ENCODE measurements around the gene RELCH. TPM values are rescaled to one million over a fixed set of nuclear protein-coding genes. Genes with fewer than 3 reads are reported as not detected.
A peak's percentile ranks its signal among the peaks of the same experiment; 100 is the strongest.

The RELCH gene
- polyA plus RNA-seq, 1 experiment: 8.2 TPM

DNA sequence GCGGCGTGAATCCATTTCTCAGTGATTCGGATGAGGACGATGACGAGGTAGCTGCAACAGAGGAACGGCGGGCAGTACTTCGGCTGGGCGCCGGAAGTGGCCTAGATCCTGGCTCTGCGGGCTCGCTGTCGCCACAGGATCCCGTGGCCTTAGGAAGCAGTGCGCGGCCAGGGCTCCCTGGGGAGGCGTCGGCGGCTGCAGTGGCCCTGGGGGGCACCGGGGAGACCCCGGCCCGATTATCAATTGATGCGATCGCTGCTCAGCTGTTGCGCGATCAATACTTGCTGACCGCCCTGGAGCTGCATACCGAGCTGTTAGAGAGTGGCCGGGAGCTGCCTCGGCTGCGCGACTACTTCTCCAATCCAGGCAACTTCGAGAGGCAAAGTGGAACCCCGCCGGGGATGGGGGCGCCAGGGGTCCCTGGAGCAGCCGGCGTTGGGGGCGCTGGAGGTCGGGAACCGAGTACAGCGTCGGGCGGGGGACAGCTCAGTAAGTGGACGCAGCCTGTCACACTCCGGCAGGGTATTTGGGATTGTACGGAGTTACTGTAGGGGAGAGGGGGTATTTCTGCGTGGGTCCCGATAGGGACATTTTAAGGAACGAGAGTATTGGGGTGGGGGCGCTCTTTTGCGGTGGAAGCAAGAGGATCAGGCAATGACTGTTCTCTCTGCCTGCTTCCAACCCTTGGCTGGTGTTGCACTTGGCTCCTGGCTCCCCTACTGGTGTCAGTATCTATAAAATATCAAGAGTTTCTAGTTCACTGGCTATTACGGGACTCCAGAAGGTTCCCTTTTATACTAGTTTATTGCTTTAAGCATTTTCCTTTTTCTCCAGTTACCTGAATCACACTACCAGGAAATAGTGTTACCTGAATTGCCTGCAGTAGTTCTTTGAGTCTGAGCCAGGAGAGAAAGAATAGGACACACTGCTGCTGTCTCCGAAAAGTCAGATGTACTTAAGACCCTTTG, 772 bp downstream of the RELCH start:
- no peaks in the 10 kb centered on the region for H3K27me3 ChIP-seq (ENCODE audit: control insufficient read depth, insufficient read depth, low read length)
- 0 out of 2 replicates have a peak, but pooled peaks have one; percentile 25 for TF ChIP-seq CTCF (IDR thresholded peaks at IDR 0.05; ENCODE audit: insufficient read depth, low read depth, low read length)
- H3K36me3 ChIP-seq (ENCODE audit: control insufficient read depth, insufficient read depth, low read length): no peaks in the 10 kb centered on the region
- POLR2A ChIA-PET: no interaction called here
- peak overlapping the region; percentile 82 for H3K4me3 ChIP-seq (ENCODE audit: low read depth, low read length)
- DNase-seq (ENCODE audit: low read depth): no peak
- CTCF ChIA-PET: interaction anchor here (1.2 to 1.5 kb wide), 3 partner anchors 24 to 398 kb away, joined by 3 to 6 read pairs (median 5); no protein-coding TSS in a partner anchor

DNA sequence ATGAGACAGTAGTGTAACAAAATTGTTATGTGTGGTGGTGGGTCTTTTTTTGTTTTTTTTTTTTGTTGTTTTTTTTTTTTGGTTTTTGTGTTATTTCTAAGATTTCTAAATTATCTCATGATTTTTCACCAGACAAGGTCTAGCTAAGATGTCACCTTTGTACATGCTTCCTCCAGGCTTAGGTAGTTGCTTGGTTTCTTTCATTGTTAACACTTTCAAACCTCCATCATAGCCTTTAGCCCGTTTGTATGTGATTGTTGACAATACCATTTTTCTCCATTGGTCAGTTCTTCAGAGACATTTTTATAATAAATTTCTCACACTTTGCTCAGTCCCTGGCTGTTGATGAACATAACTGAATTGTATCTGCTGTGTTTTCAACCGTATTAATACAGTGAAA, 2.2 kb downstream of the RELCH start:
- DNase-seq (ENCODE audit: low read depth): no peak
- H3K4me3 ChIP-seq (ENCODE audit: low read depth, low read length): peak overlapping the region; percentile 82
- ChIA-PET POLR2A (no interaction called here), CTCF (interaction anchor here (0.9 kb wide), 1 partner anchor 791 kb away, joined by 3 read pairs; no protein-coding TSS in a partner anchor)
- H3K36me3 ChIP-seq (ENCODE audit: control insufficient read depth, insufficient read depth, low read length): no peaks in the 10 kb centered on the region
- TF ChIP-seq CTCF (IDR thresholded peaks at IDR 0.05; ENCODE audit: insufficient read depth, low read depth, low read length): no peak
- no peaks in the 10 kb centered on the region for H3K27me3 ChIP-seq (ENCODE audit: control insufficient read depth, insufficient read depth, low read length)

DNA sequence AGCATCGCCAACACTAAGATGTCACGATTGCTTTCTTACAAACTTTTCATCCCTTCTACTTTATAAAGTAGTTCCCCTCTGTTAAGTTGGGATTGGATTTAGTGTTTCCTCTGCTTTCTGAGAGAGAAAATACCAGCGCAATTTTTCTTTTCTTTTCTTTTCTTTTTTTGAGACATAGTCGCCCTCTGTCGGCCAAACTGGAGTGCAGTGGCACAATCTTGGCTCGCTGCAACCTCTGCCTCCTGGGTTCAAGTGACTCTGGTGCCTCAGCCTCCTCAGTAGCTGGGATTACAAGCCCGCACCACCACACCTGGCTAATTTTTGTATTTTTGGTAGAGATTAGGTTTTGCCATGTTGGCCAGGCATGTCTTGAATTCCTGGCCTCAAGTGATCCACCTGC, 9.0 kb downstream of the RELCH start:
- no peaks in the 10 kb centered on the region for H3K27me3 ChIP-seq (ENCODE audit: control insufficient read depth, insufficient read depth, low read length)
- CTCF ChIA-PET: no interaction called here
- no peak overlapping the region for H3K4me3 ChIP-seq (ENCODE audit: low read depth, low read length)
- no peaks in the 10 kb centered on the region for H3K36me3 ChIP-seq (ENCODE audit: control insufficient read depth, insufficient read depth, low read length)
- no peak for DNase-seq (ENCODE audit: low read depth)
- POLR2A ChIA-PET: no interaction called here
- no peak for TF ChIP-seq CTCF (IDR thresholded peaks at IDR 0.05; ENCODE audit: insufficient read depth, low read depth, low read length)

DNA sequence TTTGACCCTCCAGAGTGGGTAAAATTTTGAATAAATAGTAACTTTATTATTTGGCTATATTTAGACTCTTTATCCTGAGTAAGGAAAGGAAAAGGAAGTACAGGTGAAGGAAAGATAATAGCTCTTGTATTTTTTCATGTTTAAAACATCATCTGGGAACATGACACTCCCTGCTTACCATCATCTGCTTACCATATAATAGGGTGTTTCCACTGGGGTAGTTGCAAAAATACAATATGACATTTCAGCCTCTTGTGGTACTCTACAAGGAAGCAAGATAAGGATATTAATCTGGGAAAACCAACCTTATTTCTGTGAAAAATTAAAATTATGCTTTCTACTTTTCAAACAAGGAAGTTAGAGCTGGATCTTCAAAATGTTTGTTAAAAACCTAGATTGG, 9.9 kb downstream of the RELCH start:
- Histone ChIP-seq H3K27me3 (ENCODE audit: control insufficient read depth, insufficient read depth, low read length) (no peaks in the 10 kb centered on the region), H3K36me3 (ENCODE audit: control insufficient read depth, insufficient read depth, low read length) (no peaks in the 10 kb centered on the region), H3K4me3 (ENCODE audit: low read depth, low read length) (no peak overlapping the region)
- no peak for DNase-seq (ENCODE audit: low read depth)
- ChIA-PET POLR2A (no interaction called here), CTCF (no interaction called here)
- no peak for TF ChIP-seq CTCF (IDR thresholded peaks at IDR 0.05; ENCODE audit: insufficient read depth, low read depth, low read length)

GRCh38 chr18:62198259-62198658, 11.2 kb downstream of the RELCH start:
- ChIA-PET POLR2A (no interaction called here), CTCF (no interaction called here)
- Histone ChIP-seq H3K27me3 (ENCODE audit: control insufficient read depth, insufficient read depth, low read length) (no peaks in the 10 kb centered on the region), H3K36me3 (ENCODE audit: control insufficient read depth, insufficient read depth, low read length) (no peaks in the 10 kb centered on the region), H3K4me3 (ENCODE audit: low read depth, low read length) (no peak overlapping the region)
- TF ChIP-seq CTCF (IDR thresholded peaks at IDR 0.05; ENCODE audit: insufficient read depth, low read depth, low read length): no peak
- no peak for DNase-seq (ENCODE audit: low read depth)
